Mammary epithelial cell (primary cell): ENCODE measurements around the gene TCHP.

Experiments
- EZH2 ChIP-seq: IDR thresholded peaks from 2 replicates; pipeline ENCODE4 v1.6.1; 2012; ENCODE audit warnings: low read length, inconsistent platforms, borderline replicate concordance
- TF ChIP-seq, protein P1 (sequence below), 2 donors: IDR thresholded peaks in 1 of 2; conservative IDR thresholded peaks in 1 of 2; 2 replicates each; pipeline ENCODE4 v1.5.1; 2011 to 2012; ENCODE audit warnings: inconsistent platforms in 2 of 2, low read length in 2 of 2, mild to moderate bottlenecking in 2 of 2, control low read depth in 1 of 2, low read depth in 1 of 2; ENCODE audit not compliant: insufficient read depth in 1 of 2; ENCODE audit errors: extremely low read depth in 1 of 2

DNA sequence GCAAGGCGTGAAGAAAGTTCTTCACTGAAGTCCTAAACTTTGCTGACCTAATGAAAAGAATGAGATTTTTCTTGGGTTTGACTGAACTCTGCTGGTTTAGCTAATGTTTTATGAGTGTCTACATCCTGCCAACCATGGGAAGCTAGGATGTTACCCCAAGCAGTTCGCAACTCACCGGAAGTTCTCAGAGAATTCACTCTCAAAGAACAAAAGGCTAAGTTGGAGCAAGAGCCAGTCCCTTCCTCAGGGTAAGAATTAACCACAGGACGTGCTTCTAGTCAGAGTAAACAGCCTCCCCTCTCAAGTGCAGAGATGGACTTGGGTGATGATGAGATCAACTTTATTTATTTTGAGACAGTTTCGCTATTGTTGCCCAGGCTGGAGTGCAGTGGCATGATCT lies 37.3 kb downstream of the TCHP start:
- TF ChIP-seq, protein P1, sequence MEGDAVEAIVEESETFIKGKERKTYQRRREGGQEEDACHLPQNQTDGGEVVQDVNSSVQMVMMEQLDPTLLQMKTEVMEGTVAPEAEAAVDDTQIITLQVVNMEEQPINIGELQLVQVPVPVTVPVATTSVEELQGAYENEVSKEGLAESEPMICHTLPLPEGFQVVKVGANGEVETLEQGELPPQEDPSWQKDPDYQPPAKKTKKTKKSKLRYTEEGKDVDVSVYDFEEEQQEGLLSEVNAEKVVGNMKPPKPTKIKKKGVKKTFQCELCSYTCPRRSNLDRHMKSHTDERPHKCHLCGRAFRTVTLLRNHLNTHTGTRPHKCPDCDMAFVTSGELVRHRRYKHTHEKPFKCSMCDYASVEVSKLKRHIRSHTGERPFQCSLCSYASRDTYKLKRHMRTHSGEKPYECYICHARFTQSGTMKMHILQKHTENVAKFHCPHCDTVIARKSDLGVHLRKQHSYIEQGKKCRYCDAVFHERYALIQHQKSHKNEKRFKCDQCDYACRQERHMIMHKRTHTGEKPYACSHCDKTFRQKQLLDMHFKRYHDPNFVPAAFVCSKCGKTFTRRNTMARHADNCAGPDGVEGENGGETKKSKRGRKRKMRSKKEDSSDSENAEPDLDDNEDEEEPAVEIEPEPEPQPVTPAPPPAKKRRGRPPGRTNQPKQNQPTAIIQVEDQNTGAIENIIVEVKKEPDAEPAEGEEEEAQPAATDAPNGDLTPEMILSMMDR (conservative IDR thresholded peaks at IDR 0.05 in 1 of 2, IDR thresholded peaks at IDR 0.05 in 1 of 2; ENCODE audit: extremely low read depth in 1 of 2, insufficient read depth in 1 of 2, low read depth in 1 of 2, low read length in 2 of 2) = no peak
- no peak for TF ChIP-seq EZH2
